ENCODE measurements around the gene CHMP4A.
"Not testable (repeated sequence)": the region's sequence is repeated elsewhere in the genome, so short reads cannot be mapped to it uniquely, and the experiment has no call there.

- not testable (repeated sequence) for TF ChIP-seq HMG20B (CRISPR knock-in tag; conservative IDR thresholded peaks at IDR 0.05); ZNF253 (CRISPR knock-in tag; IDR thresholded peaks at IDR 0.05; ENCODE audit: borderline replicate concordance); LBX2 (CRISPR knock-in tag; IDR thresholded peaks at IDR 0.05; ENCODE audit: borderline replicate concordance); ARNT2 (CRISPR knock-in tag; IDR thresholded peaks at IDR 0.05; ENCODE audit: low read depth); THYN1 (CRISPR knock-in tag; IDR thresholded peaks at IDR 0.05; ENCODE audit: borderline replicate concordance, low read depth); CTCF (CRISPR knock-in tag; IDR thresholded peaks at IDR 0.05)
These were observed 9.7 kb upstream of the CHMP4A start for GRCh38 chr14:24222987-24223386.

All from HepG2 (cell line).